Fibroblast of lung (primary cell): ENCODE results near the gene ETF1.

Source experiments
- CTCF ChIP-seq, 2 donors: IDR thresholded peaks in 1 of 2; conservative IDR thresholded peaks in 1 of 2; 1 replicate in 1 of 2; 2 replicates in 1 of 2; pipeline ENCODE4 v1.5.1; 2011 to 2012; ENCODE audit warnings: low read length in 2 of 2, control low read depth in 1 of 2, inconsistent platforms in 1 of 2, low read depth in 1 of 2, mild to moderate bottlenecking in 1 of 2
- EZH2 ChIP-seq: IDR thresholded peaks from 2 replicates; pipeline ENCODE4 v1.5.1; 2012; ENCODE audit warnings: low read length, control low read depth, mild to moderate bottlenecking; ENCODE audit errors: missing control alignments

GRCh38 chr5:138527170-138527569 is 15.9 kb downstream of the ETF1 start:
- TF ChIP-seq CTCF (conservative IDR thresholded peaks at IDR 0.05 in 1 of 2, IDR thresholded peaks at IDR 0.05 in 1 of 2; ENCODE audit: low read depth in 1 of 2, low read length in 2 of 2) (no peak), EZH2 (no peak)
